Activated T-cell treated with anti-CD3 and anti-CD28 coated beads, Interleukin-2, amount 50 U/mL, for 48 hours (primary cell): Measurements from ENCODE around the gene TKFC.

Source experiments
- DNase-seq, 2 experiments: peaks; one replicate each; pipeline ENCODE4 v3.0.0-alpha.2; 2020

The TKFC gene

GRCh38 chr11:61325649-61326414 lies 7.2 kb upstream of the TKFC start:
- no peak for DNase-seq

GRCh38 chr11:61327669-61328071 lies 5.4 kb upstream of the TKFC start:
- no peak for DNase-seq

GRCh38 chr11:61328351-61328750 lies 4.7 kb upstream of the TKFC start:
- no peak for DNase-seq

- DNase-seq = no peak
Observed at GRCh38 chr11:61329871-61330270, 3.2 kb upstream of the TKFC start.

- no peak for DNase-seq
Observed at GRCh38 chr11:61331651-61332050, 1.4 kb upstream of the TKFC start.

- DNase-seq = peak in 1 of 2 experiments; percentile 27
Observed at GRCh38 chr11:61332281-61332796, 689 bp upstream of the TKFC start.

- DNase-seq = peak; percentile 26 to 56
Observed at GRCh38 chr11:61333550-61334433, 764 bp downstream of the TKFC start.

- peak; percentile 28 to 31 for DNase-seq
Observed at GRCh38 chr11:61334434-61335354, 1.7 kb downstream of the TKFC start.

- DNase-seq = no peak
Observed at GRCh38 chr11:61335355-61335710, 2.3 kb downstream of the TKFC start.

- peak; percentile 86 to 91 for DNase-seq
Observed at GRCh38 chr11:61336171-61336935, 3.3 kb downstream of the TKFC start.

- no peak for DNase-seq
Observed at GRCh38 chr11:61337706-61338470, 4.9 kb downstream of the TKFC start.

GRCh38 chr11:61338783-61339489 lies 5.9 kb downstream of the TKFC start:
- DNase-seq = no peak

GRCh38 chr11:61339490-61339878 lies 6.5 kb downstream of the TKFC start:
- DNase-seq = no peak

GRCh38 chr11:61340979-61341378 lies 8.0 kb downstream of the TKFC start:
- DNase-seq = no peak

- DNase-seq = no peak
Observed at GRCh38 chr11:61341706-61342105, 8.7 kb downstream of the TKFC start.

GRCh38 chr11:61342207-61342803 lies 9.3 kb downstream of the TKFC start:
- no peak for DNase-seq

GRCh38 chr11:61343792-61344745 lies 11.0 kb downstream of the TKFC start:
- no peak for DNase-seq

GRCh38 chr11:61345170-61345610 lies 12.2 kb downstream of the TKFC start:
- no peak for DNase-seq
